ENCODE data around the gene CCDC167.

CCDC167 gene

GRCh38 chr6:37463110-37463509 lies 36.6 kb downstream of the CCDC167 start:
- H3K27ac ChIP-seq (replicated peaks) = no peak overlapping the region
- H3K27me3 ChIP-seq (ENCODE audit: insufficient read depth, poor library complexity, severe bottlenecking) = no peaks in the 10 kb centered on the region
- DNase-seq (ENCODE audit: low read depth in 1 of 2, low spot score in 1 of 2) = no peak
- TF ChIP-seq CTCF (IDR thresholded peaks at IDR 0.05; ENCODE audit: insufficient read depth, low read length) (no peak), SPI1 (IDR thresholded peaks at IDR 0.05; ENCODE audit: borderline replicate concordance, low read depth) (no peak), POLR2AphosphoS5 (IDR thresholded peaks at IDR 0.05; ENCODE audit: low read depth) (no peak), REST (IDR thresholded peaks at IDR 0.05; ENCODE audit: insufficient replicate concordance, low read depth) (no peak), GABPA (IDR thresholded peaks at IDR 0.05; ENCODE audit: low read depth) (no peak)
- no peak overlapping the region for H3K4me3 ChIP-seq (replicated peaks; ENCODE audit: insufficient read depth, low read length)

DNA sequence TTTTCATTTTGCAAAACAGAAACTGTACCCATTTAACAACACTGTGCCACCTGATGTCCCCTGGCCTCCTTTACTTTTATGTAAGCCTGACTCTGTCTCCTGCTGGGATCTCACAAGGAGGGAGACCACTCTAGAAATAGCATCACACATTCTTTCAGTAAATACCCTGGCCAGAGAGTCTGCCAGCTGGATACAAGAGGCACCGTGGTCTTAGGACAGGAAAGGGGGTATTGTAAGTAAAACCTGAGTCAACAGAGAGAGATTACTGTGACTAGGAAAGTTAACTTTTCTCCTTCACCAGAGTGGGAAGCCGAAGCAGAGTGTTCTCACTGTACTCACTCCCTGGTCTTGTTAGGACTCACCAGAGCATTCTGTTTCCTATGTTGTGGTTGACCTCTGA lies 38.9 kb downstream of the CCDC167 start:
- no peak for DNase-seq (ENCODE audit: low read depth in 1 of 2, low spot score in 1 of 2)
- Histone ChIP-seq H3K4me3 (replicated peaks; ENCODE audit: insufficient read depth, low read length) (no peak overlapping the region), H3K27me3 (ENCODE audit: insufficient read depth, poor library complexity, severe bottlenecking) (no peaks in the 10 kb centered on the region), H3K27ac (replicated peaks) (no peak overlapping the region)
- TF ChIP-seq GABPA (IDR thresholded peaks at IDR 0.05; ENCODE audit: low read depth) (no peak), SPI1 (IDR thresholded peaks at IDR 0.05; ENCODE audit: borderline replicate concordance, low read depth) (no peak), REST (IDR thresholded peaks at IDR 0.05; ENCODE audit: insufficient replicate concordance, low read depth) (no peak), CTCF (IDR thresholded peaks at IDR 0.05; ENCODE audit: insufficient read depth, low read length) (no peak), POLR2AphosphoS5 (IDR thresholded peaks at IDR 0.05; ENCODE audit: low read depth) (no peak)

DNA sequence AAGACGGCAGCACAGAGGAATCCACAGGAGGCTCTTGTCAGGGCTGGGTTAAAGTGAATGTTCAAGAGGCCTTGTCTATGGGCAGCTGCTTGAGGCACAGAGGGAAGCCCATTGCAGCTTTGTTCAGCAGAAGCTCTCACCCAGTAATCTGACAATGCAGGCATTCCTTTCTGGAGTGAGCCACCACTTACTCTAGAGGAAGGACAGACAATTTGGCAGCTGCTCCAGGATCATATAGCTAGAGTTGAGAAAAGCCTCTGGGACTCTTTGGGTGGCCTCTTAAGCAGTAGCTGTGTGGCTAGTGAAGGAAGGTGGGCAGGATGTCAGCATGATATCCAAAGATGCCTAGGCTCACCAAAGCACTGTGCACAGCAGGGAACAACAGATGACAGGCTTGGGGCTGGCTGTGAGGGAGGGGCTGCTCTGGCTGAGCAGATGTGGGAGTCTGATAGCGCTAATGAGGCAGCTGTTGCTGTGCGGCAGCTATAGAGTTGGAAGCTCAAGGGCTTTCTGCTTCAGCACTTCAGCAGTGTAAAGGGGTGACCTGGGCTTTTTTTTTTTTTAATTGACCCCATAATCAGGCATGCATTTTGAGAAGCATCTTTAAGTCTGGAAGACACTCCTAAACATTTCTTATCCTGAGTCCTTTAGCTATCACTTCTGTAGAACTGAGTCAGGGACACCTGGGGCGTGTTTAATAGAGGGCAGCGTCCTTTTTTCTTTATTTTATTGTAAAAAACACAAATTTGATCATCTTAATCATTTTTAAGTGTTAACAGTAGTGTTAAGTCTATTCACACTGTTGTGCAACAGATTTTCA lies 39.5 kb downstream of the CCDC167 start:
- H3K27ac ChIP-seq (replicated peaks) = no peak overlapping the region

More for the DNA sequence above, 39.5 kb downstream of the CCDC167 start:
- H3K4me3 ChIP-seq (replicated peaks; ENCODE audit: insufficient read depth, low read length) = no peak overlapping the region
- no peak for DNase-seq (ENCODE audit: low read depth in 1 of 2, low spot score in 1 of 2)
- H3K27me3 ChIP-seq (ENCODE audit: insufficient read depth, poor library complexity, severe bottlenecking) = no peaks in the 10 kb centered on the region
- TF ChIP-seq REST (IDR thresholded peaks at IDR 0.05; ENCODE audit: insufficient replicate concordance, low read depth) (no peak), POLR2AphosphoS5 (IDR thresholded peaks at IDR 0.05; ENCODE audit: low read depth) (no peak), CTCF (IDR thresholded peaks at IDR 0.05; ENCODE audit: insufficient read depth, low read length) (no peak), SPI1 (IDR thresholded peaks at IDR 0.05; ENCODE audit: borderline replicate concordance, low read depth) (no peak), GABPA (IDR thresholded peaks at IDR 0.05; ENCODE audit: low read depth) (no peak)

Data from HL-60 (cell line).